ENCODE measurements around the gene DOK7. TPM values are rescaled to one million over a fixed set of nuclear protein-coding genes. Genes with fewer than 3 reads are reported as not detected.

The DOK7 gene
- total and polyA plus RNA-seq, 2 of the 4 experiments (the other 2 are of a cell fraction): not detected

DNA sequence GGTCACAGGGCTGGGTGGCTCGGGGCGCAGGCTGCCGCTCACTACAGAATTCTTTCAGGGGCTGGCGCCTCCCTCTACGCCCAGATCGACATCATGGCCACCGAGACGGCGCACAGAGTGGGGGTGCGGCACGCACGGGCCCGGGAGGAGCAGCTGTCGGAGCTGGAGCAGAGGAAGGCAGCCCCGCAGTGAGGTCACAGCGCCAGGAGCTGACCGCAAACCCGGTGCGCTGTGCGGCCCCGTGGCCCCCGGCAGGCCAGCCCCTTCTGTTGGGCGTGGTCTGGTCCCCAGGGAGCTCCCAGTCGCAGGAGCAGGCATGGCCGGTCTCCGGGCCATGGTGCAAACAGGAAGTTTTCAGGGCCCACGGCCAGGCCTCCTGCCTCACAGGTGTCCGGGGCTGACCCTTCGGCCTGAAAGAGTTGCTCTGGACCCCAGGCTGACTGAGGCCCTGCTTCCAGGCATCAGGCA lies 37.6 kb downstream of the DOK7 start:
- Histone ChIP-seq H3K56ac (ENCODE audit: extremely low read depth, insufficient read depth, low read length) (no peak overlapping the region), H4K91ac (ENCODE audit: insufficient read depth, low read depth, low read length) (no peak overlapping the region), H2AFZ (replicated peaks; ENCODE audit: low read length, poor library complexity) (no peak overlapping the region), H3K4me2 (ENCODE audit: low read depth, low read length) (no peak overlapping the region), H3K4me1 (ENCODE audit: control insufficient read depth, insufficient read depth, low read length) (no peaks in the 10 kb centered on the region), H3K18ac (ENCODE audit: low read depth, low read length) (no peak overlapping the region), H3K9ac (ENCODE audit: low read depth, low read length) (no peak overlapping the region), H2AK5ac (ENCODE audit: low read depth, low read length) (no peak overlapping the region), H4K5ac (ENCODE audit: low read depth, low read length) (no peak overlapping the region), H3K4ac (ENCODE audit: low read depth, low read length) (no peak overlapping the region), H3K9me1 (ENCODE audit: insufficient read depth, low read length) (no peaks in the 10 kb centered on the region), H2BK20ac (ENCODE audit: low read depth, low read length) (no peak overlapping the region), H2AK9ac (replicated peaks; ENCODE audit: low read depth, low read length, poor library complexity) (no peak overlapping the region), H3K9me3 (ENCODE audit: control insufficient read depth, insufficient read depth, low read length) (no peaks in the 10 kb centered on the region), H3K27me3 (ENCODE audit: control insufficient read depth, insufficient read depth, low read length) (no peaks in the 10 kb centered on the region), H3K14ac (replicated peaks; ENCODE audit: low read depth, low read length) (no peak overlapping the region), H4K8ac (ENCODE audit: low read depth in 2 of 2, low read length in 2 of 2) (no peak overlapping the region), H3K27ac (ENCODE audit: insufficient read depth, low read length) (no peak overlapping the region), H3K79me1 (ENCODE audit: low read depth in 1 of 2, low read length in 2 of 2) (peaks cover 3 to 15% of the 10 kb centered on the region in 2 experiments; a peak in 2 of 4 replicates), H2BK5ac (ENCODE audit: low read depth, low read length, poor library complexity, severe bottlenecking) (no peak overlapping the region), H3K4me3 (ENCODE audit: insufficient read depth, low read depth, low read length) (no peak overlapping the region), H2BK120ac (ENCODE audit: low read depth, low read length) (no peak overlapping the region), H3K23ac (ENCODE audit: low read depth, low read length) (no peak overlapping the region), H4K20me1 (ENCODE audit: insufficient read depth, low read length) (peaks cover 29% of the 10 kb centered on the region), H3K36me3 (ENCODE audit: control insufficient read depth, insufficient read depth, low read length) (peaks cover 11% of the 10 kb centered on the region), H2BK15ac (ENCODE audit: low read depth, low read length) (no peak overlapping the region)
- POLR2A ChIA-PET (ENCODE audit: unreplicated experiment): no interaction called here
- CTCF ChIA-PET: no interaction called here
- intact Hi-C loops (cut with micrococcal nuclease): no loop called here
- BruUV-seq (replicated peaks): no TSS peak
- no peak for DNase-seq
- dilution Hi-C loops (cut with HindIII; ENCODE audit: low sequenced_read_pairs, unreplicated experiment): no loop called here
- no peak for ATAC-seq (ENCODE audit: low read depth)
- WGBS, 2 experiments (ENCODE audit: extremely low coverage in 2 of 2, insufficient read length in 1 of 2): 97% methylated on average over 16 of the region's 29 CpGs; no CpG with 5 or more reads in 1 of the 2 experiments
- TF ChIP-seq CHD1 (IDR thresholded peaks at IDR 0.05; ENCODE audit: low read depth, low read length) (no peak), NFE2L2 (IDR thresholded peaks at IDR 0.05; ENCODE audit: low read depth, low read length) (no peak), FOS (IDR thresholded peaks at IDR 0.05; ENCODE audit: low read depth, low read length) (no peak), SMC3 (IDR thresholded peaks at IDR 0.05; ENCODE audit: low read depth, low read length) (no peak)
- TF ChIP-seq, protein P1, sequence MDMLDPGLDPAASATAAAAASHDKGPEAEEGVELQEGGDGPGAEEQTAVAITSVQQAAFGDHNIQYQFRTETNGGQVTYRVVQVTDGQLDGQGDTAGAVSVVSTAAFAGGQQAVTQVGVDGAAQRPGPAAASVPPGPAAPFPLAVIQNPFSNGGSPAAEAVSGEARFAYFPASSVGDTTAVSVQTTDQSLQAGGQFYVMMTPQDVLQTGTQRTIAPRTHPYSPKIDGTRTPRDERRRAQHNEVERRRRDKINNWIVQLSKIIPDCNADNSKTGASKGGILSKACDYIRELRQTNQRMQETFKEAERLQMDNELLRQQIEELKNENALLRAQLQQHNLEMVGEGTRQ (IDR thresholded peaks at IDR 0.05; ENCODE audit: low read depth, low read length): no peak
- in situ Hi-C loops (cut with MboI; ENCODE audit: low sequenced_read_pairs): no loop called here
